PFSK-1 (cell line): ENCODE data around the gene RNASEH2B.

ENCODE experiments used
- FOXP2 ChIP-seq: optimal IDR thresholded peaks from 2 replicates; pipeline ENCODE3; 2011; ENCODE audit warnings: borderline replicate concordance, control low read depth, inconsistent platforms; ENCODE audit not compliant: insufficient read depth; ENCODE audit errors: extremely low read length, extremely low read depth
- POLR2AphosphoS5 ChIP-seq: IDR thresholded peaks from 2 replicates; pipeline ENCODE4 v1.6.1; 2012; ENCODE audit warnings: low read depth, mild to moderate bottlenecking, control low read depth, low read length, moderate library complexity
- REST ChIP-seq, 2 experiments: IDR thresholded peaks; 2 replicates each; pipeline versions ENCODE4 v1.6.1 to v1.8.0; 2011 to 2012; ENCODE audit warnings: low read depth in 2 of 2, low read length in 2 of 2, control low read depth in 1 of 2, inconsistent platforms in 1 of 2, mild to moderate bottlenecking in 1 of 2, moderate library complexity in 1 of 2; ENCODE audit not compliant: insufficient read depth in 1 of 2
- SIN3A ChIP-seq: IDR thresholded peaks from 2 replicates; pipeline ENCODE4 v1.6.1; 2012; ENCODE audit warnings: mild to moderate bottlenecking, low read length, moderate library complexity, borderline replicate concordance; ENCODE audit not compliant: insufficient read depth
- TAF1 ChIP-seq: IDR thresholded peaks from 2 replicates; pipeline ENCODE4 v1.6.1; 2012; ENCODE audit warnings: low read length, control low read depth, borderline replicate concordance; ENCODE audit not compliant: insufficient read depth

RNASEH2B gene

GRCh38 chr13:50945669-50946068 is 36.1 kb downstream of the RNASEH2B start:
- TF ChIP-seq SIN3A (no peak), TAF1 (no peak), FOXP2 (no peak), POLR2AphosphoS5 (no peak), REST (IDR thresholded peaks at IDR 0.05; ENCODE audit: insufficient read depth in 1 of 2, low read depth in 2 of 2, low read length in 2 of 2) (no peak)

- no peak for TF ChIP-seq POLR2AphosphoS5
- TF ChIP-seq REST (IDR thresholded peaks at IDR 0.05; ENCODE audit: insufficient read depth in 1 of 2, low read depth in 2 of 2, low read length in 2 of 2): no peak
- no peak for TF ChIP-seq FOXP2
- TF ChIP-seq SIN3A: no peak
- no peak for TF ChIP-seq TAF1
Measured at GRCh38 chr13:50948601-50949000, 39.0 kb downstream of the RNASEH2B start.

- TF ChIP-seq SIN3A (no peak), POLR2AphosphoS5 (no peak), FOXP2 (no peak), REST (IDR thresholded peaks at IDR 0.05; ENCODE audit: insufficient read depth in 1 of 2, low read depth in 2 of 2, low read length in 2 of 2) (no peak), TAF1 (no peak)
Measured at GRCh38 chr13:50950849-50951248, 41.3 kb downstream of the RNASEH2B start.

GRCh38 chr13:50951366-50951765 is 41.8 kb downstream of the RNASEH2B start:
- TF ChIP-seq SIN3A: no peak
- TF ChIP-seq FOXP2: no peak
- TF ChIP-seq REST (IDR thresholded peaks at IDR 0.05; ENCODE audit: insufficient read depth in 1 of 2, low read depth in 2 of 2, low read length in 2 of 2): no peak
- no peak for TF ChIP-seq TAF1
- TF ChIP-seq POLR2AphosphoS5: no peak

GRCh38 chr13:50955241-50955640 is 45.6 kb downstream of the RNASEH2B start:
- TF ChIP-seq POLR2AphosphoS5 (no peak), TAF1 (no peak), FOXP2 (no peak), SIN3A (no peak), REST (IDR thresholded peaks at IDR 0.05; ENCODE audit: insufficient read depth in 1 of 2, low read depth in 2 of 2, low read length in 2 of 2) (no peak)
